Activated CD4-positive, alpha-beta memory T cell treated with anti-CD3 and anti-CD28 coated beads, Interleukin-2, amount 10 ng/mL, durations not matched to agents 7 days and 5 days (primary cell): ENCODE data around the gene KCNC4. TPM values are rescaled to one million over a fixed set of nuclear protein-coding genes. Genes with fewer than 3 reads are reported as not detected.

Source experiments
- CTCF ChIA-PET: fragments of 350-600 bp; sonication (Branson Sonifier 250); formaldehyde crosslinking; loops from one replicate; lab custom pipeline; 2021; ENCODE audit warnings: antibody characterized with exemption, inconsistent platforms; lab: Charles Lee
- POLR2A ChIA-PET: fragments of 350-600 bp; sonication (Branson Sonifier 250); formaldehyde crosslinking; loops from one replicate; lab custom pipeline; 2021; ENCODE audit warnings: antibody characterized with exemption; lab: Charles Lee
- DNase-seq: peaks from one replicate; pipeline ENCODE4 v3.0.0-alpha.2; 2020
- H3K27ac Mint-ChIP-seq: one replicate; pipeline ENCODE4 v1.8.0; 2021; ENCODE audit warnings: mild to moderate bottlenecking, mixed read lengths
- H3K27me3 Mint-ChIP-seq: one replicate; pipeline ENCODE4 v1.8.0; 2021; ENCODE audit warnings: mixed read lengths
- H3K36me3 Mint-ChIP-seq: one replicate; pipeline ENCODE4 v1.8.0; 2021; ENCODE audit warnings: low read depth, mixed read lengths
- H3K4me1 Mint-ChIP-seq: one replicate; pipeline ENCODE4 v1.8.0; 2021; ENCODE audit warnings: mixed read lengths
- H3K4me3 Mint-ChIP-seq: one replicate; pipeline ENCODE4 v1.8.0; 2021; ENCODE audit warnings: mild to moderate bottlenecking, mixed read lengths
- H3K9me3 Mint-ChIP-seq: one replicate; pipeline ENCODE4 v1.8.0; 2021; ENCODE audit warnings: mixed read lengths
- total RNA-seq, 2 experiments: library from RNA; stranded (reverse); gene quantifications; one replicate each; pipeline ENCODE4 v1.2.3, GENCODE V29; 2021

KCNC4 gene
- total RNA-seq, 2 experiments from 2014 or later: 6.8 to 8.1 TPM

- POLR2A ChIA-PET: interaction anchor here (0.7 to 1.5 kb wide), 5 partner anchors 9 to 299 kb away, joined by 3 to 5 read pairs (median 3); partner anchors contain the start of gene KCNC4
- CTCF ChIA-PET: interaction anchor here (0.6 to 2.8 kb wide), 31 partner anchors 9 to 299 kb away, joined by 3 to 32 read pairs (median 4); partner anchors contain the start of genes KCNC4 and SLC16A4
- H3K4me3 Mint-ChIP-seq: no peak overlapping the region
- peak; percentile 56 for DNase-seq
- H3K27ac Mint-ChIP-seq: no peak overlapping the region
- no peaks in the 10 kb centered on the region for H3K36me3 Mint-ChIP-seq
- no peaks in the 10 kb centered on the region for H3K9me3 Mint-ChIP-seq
- no peaks in the 10 kb centered on the region for H3K27me3 Mint-ChIP-seq
- H3K4me1 Mint-ChIP-seq: no peaks in the 10 kb centered on the region
Measured at GRCh38 chr1:110196917-110197765, 13.0 kb upstream of the KCNC4 start.

DNA sequence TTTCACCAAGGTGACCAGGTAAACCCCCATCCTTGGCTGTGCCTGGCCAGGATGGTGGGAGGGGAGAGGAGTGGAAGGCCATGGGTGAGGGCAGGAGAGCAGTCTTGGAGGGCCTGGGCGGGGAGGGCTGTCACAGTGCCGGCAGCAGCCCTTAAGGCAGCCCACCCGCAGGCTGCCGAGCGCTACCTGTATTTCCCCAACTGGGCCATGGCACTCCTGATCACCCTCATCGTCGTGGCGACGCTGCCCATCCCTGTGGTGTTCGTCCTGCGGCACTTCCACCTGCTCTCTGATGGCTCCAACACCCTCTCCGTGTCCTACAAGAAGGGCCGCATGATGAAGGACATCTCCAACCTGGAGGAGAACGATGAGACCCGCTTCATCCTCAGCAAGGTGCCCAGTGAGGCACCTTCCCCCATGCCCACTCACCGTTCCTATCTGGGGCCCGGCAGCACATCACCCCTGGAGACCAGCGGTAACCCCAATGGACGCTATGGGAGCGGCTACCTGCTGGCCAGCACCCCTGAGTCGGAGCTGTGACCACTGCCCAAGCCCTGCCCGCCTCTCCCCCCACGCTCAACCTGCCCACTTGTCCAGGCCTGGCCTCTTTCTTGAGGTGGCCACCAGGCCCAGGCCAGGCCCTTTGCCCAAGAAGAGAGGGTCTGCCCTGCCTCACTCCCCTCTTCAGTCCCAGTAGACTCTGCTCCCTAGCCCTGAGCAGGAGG lies 12.0 kb upstream of the KCNC4 start:
- CTCF ChIA-PET: interaction anchor here (0.9 to 2.8 kb wide), 7 partner anchors 10 to 262 kb away, joined by 3 to 32 read pairs (median 7); partner anchors contain the start of gene KCNC4
- Mint-ChIP-seq H3K4me1 (peaks cover 3% of the 10 kb centered on the region), H3K27me3 (no peaks in the 10 kb centered on the region), H3K9me3 (no peaks in the 10 kb centered on the region), H3K27ac (no peak overlapping the region), H3K4me3 (no peak overlapping the region), H3K36me3 (no peaks in the 10 kb centered on the region)
- no peak for DNase-seq
- POLR2A ChIA-PET: interaction anchor here (1.3 to 1.5 kb wide), 2 partner anchors 14 to 298 kb away, joined by 3 to 5 read pairs; no protein-coding TSS in a partner anchor

DNA sequence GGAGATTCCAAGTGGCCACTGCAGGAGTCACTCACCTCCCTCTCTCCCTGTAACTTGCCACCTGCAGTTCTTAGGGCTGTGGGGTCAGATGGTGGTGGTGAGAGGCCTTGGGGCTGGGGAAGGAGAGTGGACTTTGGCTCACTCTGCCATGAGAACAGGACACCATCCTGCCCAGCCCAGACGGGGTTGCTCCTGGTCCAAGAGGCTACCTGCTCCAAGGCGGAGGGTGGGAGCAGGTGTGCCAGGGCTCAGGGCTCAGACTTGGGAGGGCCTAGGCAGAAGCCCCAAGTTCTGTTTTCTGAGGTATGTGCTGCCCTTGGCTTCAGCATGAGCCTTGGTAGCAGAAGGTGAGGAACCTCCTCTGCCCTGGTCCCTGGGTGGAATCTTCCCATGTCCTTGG lies 11.4 kb upstream of the KCNC4 start:
- H3K9me3 Mint-ChIP-seq: no peaks in the 10 kb centered on the region
- no peak overlapping the region for H3K4me3 Mint-ChIP-seq
- H3K27me3 Mint-ChIP-seq: no peaks in the 10 kb centered on the region
- CTCF ChIA-PET: interaction anchor here (1.5 to 2.8 kb wide), 2 partner anchors 10 to 297 kb away, joined by 5 to 28 read pairs; partner anchors contain the start of gene KCNC4
- no peak overlapping the region for H3K27ac Mint-ChIP-seq
- peaks cover 10% of the 10 kb centered on the region for H3K4me1 Mint-ChIP-seq
- H3K36me3 Mint-ChIP-seq: no peaks in the 10 kb centered on the region
- POLR2A ChIA-PET: no interaction called here
- no peak for DNase-seq

GRCh38 chr1:110200190-110200589 lies 9.9 kb upstream of the KCNC4 start:
- Mint-ChIP-seq H3K27me3 (no peaks in the 10 kb centered on the region), H3K4me1 (peaks cover 13% of the 10 kb centered on the region), H3K36me3 (no peaks in the 10 kb centered on the region), H3K9me3 (no peaks in the 10 kb centered on the region), H3K4me3 (no peak overlapping the region), H3K27ac (no peak overlapping the region)
- ChIA-PET CTCF (interaction anchor here (1.5 to 6.2 kb wide), 2 partner anchors 114 to 295 kb away, joined by 5 to 66 read pairs; no protein-coding TSS in a partner anchor), POLR2A (interaction anchor here (1.5 kb wide), 1 partner anchor 138 kb away, joined by 7 read pairs; no protein-coding TSS in a partner anchor)
- DNase-seq: no peak

GRCh38 chr1:110200666-110201065 lies 9.4 kb upstream of the KCNC4 start:
- DNase-seq: no peak
- Mint-ChIP-seq H3K27me3 (no peaks in the 10 kb centered on the region), H3K4me3 (no peak overlapping the region), H3K36me3 (no peaks in the 10 kb centered on the region), H3K27ac (no peak overlapping the region), H3K9me3 (no peaks in the 10 kb centered on the region), H3K4me1 (peaks cover 13% of the 10 kb centered on the region)
- POLR2A ChIA-PET: interaction anchor here (1.5 kb wide), 1 partner anchor 137 kb away, joined by 7 read pairs; no protein-coding TSS in a partner anchor
- CTCF ChIA-PET: interaction anchor here (0.7 to 6.2 kb wide), 4 partner anchors 113 to 295 kb away, joined by 3 to 68 read pairs (median 36); no protein-coding TSS in a partner anchor

DNA sequence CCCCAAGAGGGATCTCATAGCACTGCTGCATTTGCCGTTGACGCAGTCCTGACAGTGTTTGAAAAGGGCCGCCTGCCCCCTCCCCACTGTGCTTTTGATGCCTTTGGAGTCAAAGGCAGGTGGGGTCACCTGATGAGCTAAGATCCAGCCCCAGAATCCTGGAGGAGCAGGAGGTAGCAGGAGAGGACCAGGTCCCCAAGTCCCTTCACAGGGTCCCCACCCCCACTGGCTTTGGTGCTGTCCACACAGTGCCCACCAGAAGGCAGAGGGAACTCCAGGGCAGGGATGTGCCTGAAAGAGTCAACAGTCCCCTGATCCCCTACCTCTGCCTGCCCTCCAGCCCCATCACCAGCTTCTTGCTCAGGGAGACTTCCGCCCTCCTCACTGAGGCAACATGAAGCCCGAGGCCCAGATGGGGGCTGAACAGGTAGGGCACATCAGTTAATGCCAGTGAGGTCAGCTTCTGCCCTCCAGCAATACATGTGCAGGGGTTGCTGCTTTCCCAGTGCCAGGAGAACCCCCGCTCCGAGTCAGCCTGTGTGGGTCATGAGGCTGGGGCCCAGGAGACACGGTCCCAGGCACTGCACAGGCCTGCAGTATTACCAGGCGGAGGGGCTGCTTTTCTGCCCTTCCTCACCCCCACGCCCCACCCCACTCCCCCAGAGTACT lies 8.8 kb upstream of the KCNC4 start:
- Mint-ChIP-seq H3K4me1 (peaks cover 13% of the 10 kb centered on the region), H3K27ac (no peak overlapping the region), H3K9me3 (no peaks in the 10 kb centered on the region), H3K36me3 (no peaks in the 10 kb centered on the region), H3K4me3 (no peak overlapping the region), H3K27me3 (no peaks in the 10 kb centered on the region)
- CTCF ChIA-PET: interaction anchor here (0.7 to 6.2 kb wide), 9 partner anchors 109 to 295 kb away, joined by 3 to 68 read pairs (median 15); partner anchors contain the start of gene RBM15
- POLR2A ChIA-PET: interaction anchor here (1.5 kb wide), 1 partner anchor 137 kb away, joined by 7 read pairs; no protein-coding TSS in a partner anchor
- DNase-seq: no peak

DNA sequence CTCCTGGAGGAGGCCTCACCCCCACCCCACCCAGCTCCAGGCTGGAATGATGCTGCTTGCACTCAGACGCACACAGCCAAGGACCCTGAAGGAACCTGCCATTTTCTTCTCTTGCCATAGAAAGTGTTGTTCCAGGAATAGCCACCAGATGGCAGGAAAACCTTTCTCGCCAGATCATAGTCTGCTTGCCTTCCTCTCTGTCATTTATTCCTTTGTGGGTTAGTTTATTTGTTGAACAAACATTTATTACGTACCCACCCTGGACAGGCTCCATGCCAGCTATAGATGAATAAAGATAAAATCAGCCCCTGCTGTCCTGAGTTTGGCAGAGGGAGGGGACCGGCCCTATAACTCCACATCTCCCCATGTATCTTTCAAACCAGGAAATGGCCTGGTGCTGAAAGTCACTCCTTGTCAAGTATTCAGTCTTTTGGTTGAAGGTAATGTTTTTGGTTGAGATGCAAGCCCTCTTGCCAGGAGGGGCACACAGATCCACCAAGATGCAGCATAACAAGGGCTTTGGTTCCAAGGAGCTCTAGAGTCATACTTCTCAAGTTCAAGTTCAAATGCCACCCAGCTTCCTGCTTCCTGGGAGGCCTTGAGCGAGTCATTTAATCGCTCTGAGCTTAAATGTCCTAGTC lies 7.0 kb upstream of the KCNC4 start:
- H3K4me3 Mint-ChIP-seq: no peak overlapping the region
- H3K36me3 Mint-ChIP-seq: no peaks in the 10 kb centered on the region
- ChIA-PET CTCF (interaction anchor here (0.6 to 6.2 kb wide), 33 partner anchors 9 to 297 kb away, joined by 3 to 68 read pairs (median 5); partner anchors contain the start of genes AHCYL1, LAMTOR5 and RBM15), POLR2A (interaction anchor here (0.6 to 3.2 kb wide), 7 partner anchors 9 to 262 kb away, joined by 3 to 27 read pairs (median 3); partner anchors contain the start of gene RBM15)
- DNase-seq: peak; percentile 73
- H3K4me1 Mint-ChIP-seq: peaks cover 19% of the 10 kb centered on the region
- no peaks in the 10 kb centered on the region for H3K9me3 Mint-ChIP-seq
- H3K27me3 Mint-ChIP-seq: no peaks in the 10 kb centered on the region
- H3K27ac Mint-ChIP-seq: peak overlapping the region; percentile 66

- H3K9me3 Mint-ChIP-seq: no peaks in the 10 kb centered on the region
- ChIA-PET CTCF (interaction anchor here (0.6 to 6.2 kb wide), 4 partner anchors 109 to 255 kb away, joined by 3 to 68 read pairs (median 34); no protein-coding TSS in a partner anchor), POLR2A (interaction anchor here (3.2 to 8.0 kb wide), 2 partner anchors 133 kb away, joined by 27 to 142 read pairs; partner anchors contain the start of gene RBM15)
- no peak for DNase-seq
- no peak overlapping the region for H3K27ac Mint-ChIP-seq
- no peaks in the 10 kb centered on the region for H3K36me3 Mint-ChIP-seq
- peaks cover 33% of the 10 kb centered on the region for H3K4me1 Mint-ChIP-seq
- H3K4me3 Mint-ChIP-seq: no peak overlapping the region
- no peaks in the 10 kb centered on the region for H3K27me3 Mint-ChIP-seq
Measured at GRCh38 chr1:110205156-110205555, 5.0 kb upstream of the KCNC4 start.

- ChIA-PET CTCF (interaction anchor here (1.1 to 7.1 kb wide), 3 partner anchors 108 to 254 kb away, joined by 3 to 234 read pairs (median 74); no protein-coding TSS in a partner anchor), POLR2A (interaction anchor here (1.0 to 8.0 kb wide), 2 partner anchors 9 to 132 kb away, joined by 3 to 142 read pairs; partner anchors contain the start of gene RBM15)
- H3K4me3 Mint-ChIP-seq: no peak overlapping the region
- no peaks in the 10 kb centered on the region for H3K27me3 Mint-ChIP-seq
- no peaks in the 10 kb centered on the region for H3K9me3 Mint-ChIP-seq
- H3K4me1 Mint-ChIP-seq: peaks cover 33% of the 10 kb centered on the region
- H3K36me3 Mint-ChIP-seq: no peaks in the 10 kb centered on the region
- no peak overlapping the region for H3K27ac Mint-ChIP-seq
- no peak for DNase-seq
Measured at GRCh38 chr1:110205591-110206155, 4.4 kb upstream of the KCNC4 start.

GRCh38 chr1:110206261-110206920 lies 3.7 kb upstream of the KCNC4 start:
- no peak overlapping the region for H3K27ac Mint-ChIP-seq
- H3K36me3 Mint-ChIP-seq: no peaks in the 10 kb centered on the region
- H3K4me3 Mint-ChIP-seq: no peak overlapping the region
- no peaks in the 10 kb centered on the region for H3K9me3 Mint-ChIP-seq
- POLR2A ChIA-PET: interaction anchor here (1.0 to 8.0 kb wide), 4 partner anchors 10 to 253 kb away, joined by 3 to 142 read pairs (median 4); partner anchors contain the start of gene RBM15
- peaks cover 2% of the 10 kb centered on the region for H3K27me3 Mint-ChIP-seq
- CTCF ChIA-PET: interaction anchor here (1.1 to 7.1 kb wide), 16 partner anchors 9 to 290 kb away, joined by 3 to 234 read pairs (median 10); partner anchors contain the start of genes LAMTOR5 and RBM15
- H3K4me1 Mint-ChIP-seq: peaks cover 35% of the 10 kb centered on the region
- no peak for DNase-seq
